GM12872 (cell line): Measurements from ENCODE around the gene ERCC6.

Source experiments
- CTCF ChIP-seq: IDR thresholded peaks from 3 replicates; pipeline ENCODE4 v1.5.1; 2011; ENCODE audit warnings: low read depth, mild to moderate bottlenecking, low read length, moderate library complexity; ENCODE audit not compliant: insufficient read depth

The ERCC6 gene

GRCh38 chr10:49532461-49532860, 6.5 kb downstream of the ERCC6 start:
- TF ChIP-seq CTCF = no peak

GRCh38 chr10:49528977-49529506, 9.9 kb downstream of the ERCC6 start:
- no peak for TF ChIP-seq CTCF

GRCh38 chr10:49527850-49528249, 11.1 kb downstream of the ERCC6 start:
- no peak for TF ChIP-seq CTCF

- no peak for TF ChIP-seq CTCF
Measured at GRCh38 chr10:49527061-49527460, 11.9 kb downstream of the ERCC6 start.

GRCh38 chr10:49526619-49527018, 12.3 kb downstream of the ERCC6 start:
- no peak for TF ChIP-seq CTCF

- TF ChIP-seq CTCF = no peak
Measured at GRCh38 chr10:49524496-49524895, 14.4 kb downstream of the ERCC6 start.

- no peak for TF ChIP-seq CTCF
Measured at GRCh38 chr10:49523301-49523700, 15.6 kb downstream of the ERCC6 start.
